ENCODE results near the gene MCRIP2.
A peak's percentile ranks its signal among the peaks of the same experiment; 100 is the strongest.
"Not testable (repeated sequence)": the region's sequence is repeated elsewhere in the genome, so short reads cannot be mapped to it uniquely, and the experiment has no call there.

Gene MCRIP2

GRCh38 chr16:641326-642188 lies at the start of gene MCRIP2:
MCRIP2 (plus strand) TSS chr16:641828; CDS start chr16:641992, 164 bp downstream.
- DNase-seq, result peak; percentile 76

GRCh38 chr16:591892-592517 lies 49.6 kb upstream of the MCRIP2 start:
- DNase-seq, result no peak

GRCh38 chr16:592518-593306 lies 48.9 kb upstream of the MCRIP2 start:
- DNase-seq, result no peak

- no peak for DNase-seq
These were observed 48.2 kb upstream of the MCRIP2 start for GRCh38 chr16:593406-593805.

GRCh38 chr16:593807-594206 lies 47.8 kb upstream of the MCRIP2 start:
- DNase-seq, result no peak

- DNase-seq, result no peak
These were observed 46.5 kb upstream of the MCRIP2 start for GRCh38 chr16:595094-595528.

- no peak for DNase-seq
These were observed 45.5 kb upstream of the MCRIP2 start for GRCh38 chr16:595942-596735.

GRCh38 chr16:596736-597060 lies 44.9 kb upstream of the MCRIP2 start:
- DNase-seq, result no peak

- not testable (repeated sequence) for DNase-seq
These were observed 44.0 kb upstream of the MCRIP2 start for GRCh38 chr16:597655-598054.

GRCh38 chr16:598823-599739 lies 42.5 kb upstream of the MCRIP2 start:
- no peak for DNase-seq

GRCh38 chr16:600781-601180 lies 40.8 kb upstream of the MCRIP2 start:
- no peak for DNase-seq

GRCh38 chr16:603933-604332 lies 37.7 kb upstream of the MCRIP2 start:
- no peak for DNase-seq

- no peak for DNase-seq
These were observed 34.8 kb upstream of the MCRIP2 start for GRCh38 chr16:606656-607307.

GRCh38 chr16:608019-608418 lies 33.6 kb upstream of the MCRIP2 start:
- no peak for DNase-seq

- DNase-seq, result no peak
These were observed 32.3 kb upstream of the MCRIP2 start for GRCh38 chr16:609316-609715.

GRCh38 chr16:609984-610383 lies 31.6 kb upstream of the MCRIP2 start:
- no peak for DNase-seq

- DNase-seq, result no peak
These were observed 30.9 kb upstream of the MCRIP2 start for GRCh38 chr16:610513-611381.

- no peak for DNase-seq
These were observed 26.5 kb upstream of the MCRIP2 start for GRCh38 chr16:615122-615521.

- no peak for DNase-seq
These were observed 24.7 kb upstream of the MCRIP2 start for GRCh38 chr16:616733-617586.
